Measurements from ENCODE around the gene BCOR.

DNA sequence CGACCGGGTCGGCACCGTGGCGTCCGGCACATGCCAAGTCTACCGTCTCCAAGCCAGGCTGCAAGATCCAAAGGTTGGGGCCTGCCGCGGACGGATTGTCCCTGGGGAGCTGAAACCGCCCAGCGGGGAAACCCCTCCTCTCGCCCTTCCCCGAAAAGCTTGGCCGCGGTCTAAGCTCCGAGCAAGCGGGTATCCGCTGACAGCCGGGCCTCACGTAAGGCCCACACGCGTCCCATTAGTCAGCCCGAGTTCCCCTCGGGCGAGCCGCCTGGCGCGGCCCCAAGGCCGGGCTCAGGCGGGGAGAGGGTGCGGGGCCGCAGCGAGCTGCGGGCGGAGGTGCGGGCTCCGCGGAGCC is 6.8 kb upstream of the BCOR start:
- TF ChIP-seq, protein P1, sequence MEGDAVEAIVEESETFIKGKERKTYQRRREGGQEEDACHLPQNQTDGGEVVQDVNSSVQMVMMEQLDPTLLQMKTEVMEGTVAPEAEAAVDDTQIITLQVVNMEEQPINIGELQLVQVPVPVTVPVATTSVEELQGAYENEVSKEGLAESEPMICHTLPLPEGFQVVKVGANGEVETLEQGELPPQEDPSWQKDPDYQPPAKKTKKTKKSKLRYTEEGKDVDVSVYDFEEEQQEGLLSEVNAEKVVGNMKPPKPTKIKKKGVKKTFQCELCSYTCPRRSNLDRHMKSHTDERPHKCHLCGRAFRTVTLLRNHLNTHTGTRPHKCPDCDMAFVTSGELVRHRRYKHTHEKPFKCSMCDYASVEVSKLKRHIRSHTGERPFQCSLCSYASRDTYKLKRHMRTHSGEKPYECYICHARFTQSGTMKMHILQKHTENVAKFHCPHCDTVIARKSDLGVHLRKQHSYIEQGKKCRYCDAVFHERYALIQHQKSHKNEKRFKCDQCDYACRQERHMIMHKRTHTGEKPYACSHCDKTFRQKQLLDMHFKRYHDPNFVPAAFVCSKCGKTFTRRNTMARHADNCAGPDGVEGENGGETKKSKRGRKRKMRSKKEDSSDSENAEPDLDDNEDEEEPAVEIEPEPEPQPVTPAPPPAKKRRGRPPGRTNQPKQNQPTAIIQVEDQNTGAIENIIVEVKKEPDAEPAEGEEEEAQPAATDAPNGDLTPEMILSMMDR (IDR thresholded peaks at IDR 0.05 in 2 of 3, conservative IDR thresholded peaks at IDR 0.05 in 1 of 3; ENCODE audit: borderline replicate concordance in 1 of 3, insufficient read depth in 1 of 3, low read depth in 2 of 3, low read length in 2 of 3) = no peak
- TF ChIP-seq, protein P2, sequence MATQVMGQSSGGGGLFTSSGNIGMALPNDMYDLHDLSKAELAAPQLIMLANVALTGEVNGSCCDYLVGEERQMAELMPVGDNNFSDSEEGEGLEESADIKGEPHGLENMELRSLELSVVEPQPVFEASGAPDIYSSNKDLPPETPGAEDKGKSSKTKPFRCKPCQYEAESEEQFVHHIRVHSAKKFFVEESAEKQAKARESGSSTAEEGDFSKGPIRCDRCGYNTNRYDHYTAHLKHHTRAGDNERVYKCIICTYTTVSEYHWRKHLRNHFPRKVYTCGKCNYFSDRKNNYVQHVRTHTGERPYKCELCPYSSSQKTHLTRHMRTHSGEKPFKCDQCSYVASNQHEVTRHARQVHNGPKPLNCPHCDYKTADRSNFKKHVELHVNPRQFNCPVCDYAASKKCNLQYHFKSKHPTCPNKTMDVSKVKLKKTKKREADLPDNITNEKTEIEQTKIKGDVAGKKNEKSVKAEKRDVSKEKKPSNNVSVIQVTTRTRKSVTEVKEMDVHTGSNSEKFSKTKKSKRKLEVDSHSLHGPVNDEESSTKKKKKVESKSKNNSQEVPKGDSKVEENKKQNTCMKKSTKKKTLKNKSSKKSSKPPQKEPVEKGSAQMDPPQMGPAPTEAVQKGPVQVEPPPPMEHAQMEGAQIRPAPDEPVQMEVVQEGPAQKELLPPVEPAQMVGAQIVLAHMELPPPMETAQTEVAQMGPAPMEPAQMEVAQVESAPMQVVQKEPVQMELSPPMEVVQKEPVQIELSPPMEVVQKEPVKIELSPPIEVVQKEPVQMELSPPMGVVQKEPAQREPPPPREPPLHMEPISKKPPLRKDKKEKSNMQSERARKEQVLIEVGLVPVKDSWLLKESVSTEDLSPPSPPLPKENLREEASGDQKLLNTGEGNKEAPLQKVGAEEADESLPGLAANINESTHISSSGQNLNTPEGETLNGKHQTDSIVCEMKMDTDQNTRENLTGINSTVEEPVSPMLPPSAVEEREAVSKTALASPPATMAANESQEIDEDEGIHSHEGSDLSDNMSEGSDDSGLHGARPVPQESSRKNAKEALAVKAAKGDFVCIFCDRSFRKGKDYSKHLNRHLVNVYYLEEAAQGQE (IDR thresholded peaks at IDR 0.05; ENCODE audit: low read depth) = no peak
- TF ChIP-seq SIN3A (IDR thresholded peaks at IDR 0.05; ENCODE audit: low read depth) (no peak), EZH2 (IDR thresholded peaks at IDR 0.05) (no peak), ZNF274 (IDR thresholded peaks at IDR 0.05; ENCODE audit: low read depth, low read length) (no peak)
